Central memory CD4-positive, alpha-beta T cell (primary cell): ENCODE data around the gene RAD50.
A peak's percentile ranks its signal among the peaks of the same experiment; 100 is the strongest.

Experiments
- DNase-seq: peaks from one replicate; pipeline ENCODE4 v3.0.0; 2022

The RAD50 gene

DNA sequence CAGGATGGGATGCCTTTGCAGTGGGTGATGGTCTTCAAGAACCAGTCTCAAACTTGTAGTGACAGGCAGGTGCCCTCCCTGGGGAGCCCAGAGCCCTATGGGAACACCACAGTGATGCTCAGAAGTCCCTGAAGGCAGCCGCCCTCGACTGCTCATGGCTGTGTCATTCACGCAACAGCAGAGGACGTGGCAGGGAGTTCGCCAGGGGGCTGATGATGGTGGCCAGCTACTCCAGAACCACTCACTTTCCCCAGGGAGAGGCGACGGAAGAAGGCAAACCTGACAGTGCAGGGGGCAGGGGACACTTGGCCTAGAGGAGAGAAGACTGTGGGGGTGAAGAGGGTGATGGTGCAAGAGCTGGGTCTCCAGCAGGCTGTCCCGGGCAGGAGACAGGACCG is 105.2 kb downstream of the RAD50 start:
- no peak for DNase-seq

DNA sequence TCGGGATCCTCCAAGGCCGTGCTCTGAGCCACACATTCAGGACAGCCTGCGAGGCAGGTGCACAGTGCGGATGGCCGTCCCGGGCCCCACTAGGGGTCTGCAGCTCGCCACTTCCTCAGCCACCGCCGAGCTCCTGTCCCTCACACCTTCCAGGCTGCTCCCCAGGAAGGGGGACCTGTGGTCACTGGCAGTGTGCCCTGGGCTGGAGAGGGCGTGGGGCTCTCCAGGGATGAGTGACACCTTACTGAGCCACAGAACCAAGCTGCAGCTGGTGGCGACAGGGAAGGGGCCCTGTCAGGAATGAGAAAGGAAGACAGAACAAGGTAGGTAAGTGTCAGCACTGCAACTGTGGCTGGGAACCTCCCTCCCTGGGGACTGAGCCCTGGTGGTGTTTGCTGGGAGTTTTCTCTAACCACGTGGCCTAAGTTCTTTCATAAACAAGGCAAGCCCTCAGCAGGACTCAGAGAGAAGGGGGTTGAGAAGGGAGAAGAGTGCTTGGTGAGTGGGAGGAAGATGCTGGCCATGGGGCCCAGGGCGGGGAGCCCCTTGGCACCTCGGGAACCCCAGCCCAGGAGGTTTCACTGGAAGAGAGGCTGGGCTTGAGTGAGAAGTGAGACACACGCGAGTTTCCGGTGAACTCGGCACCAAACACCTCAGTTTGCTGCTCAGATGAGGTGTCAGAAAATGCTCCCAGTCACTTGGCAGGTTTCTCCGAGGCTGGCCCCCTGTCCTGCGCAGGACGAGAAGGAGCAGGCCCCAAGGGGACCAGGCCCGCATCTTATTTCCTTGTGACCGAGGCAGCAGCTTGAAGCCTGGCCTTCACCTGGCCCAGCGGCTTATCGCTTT is 106.4 kb downstream of the RAD50 start:
- peak; percentile 10 for DNase-seq

GRCh38 chr5:132663771-132664695 is 107.3 kb downstream of the RAD50 start:
- DNase-seq, result no peak

DNA sequence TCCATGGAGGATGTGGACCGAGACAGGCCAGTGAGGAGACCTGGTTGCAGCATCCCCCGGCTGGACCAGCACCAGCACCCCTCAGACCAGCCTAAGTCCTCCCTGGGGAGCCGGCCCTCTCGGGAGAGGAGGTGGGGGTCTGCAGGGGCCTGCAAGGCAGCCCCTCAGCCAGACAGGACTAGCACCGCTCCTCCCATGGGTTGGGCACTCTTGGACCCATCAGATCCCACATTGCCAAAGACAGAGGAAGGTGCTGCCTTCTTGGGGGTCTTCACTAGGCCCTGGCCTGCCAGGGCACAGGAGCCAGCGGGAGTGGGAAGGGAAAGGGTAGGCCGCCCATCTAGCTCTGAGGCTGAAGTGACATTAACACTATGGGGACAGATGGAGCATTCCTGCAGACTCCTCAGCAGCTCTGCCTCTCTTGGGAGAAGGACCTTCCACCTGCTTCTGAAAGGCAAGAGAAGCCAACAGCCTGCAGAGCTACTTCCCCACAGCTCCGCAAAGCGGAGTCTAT is 108.0 kb downstream of the RAD50 start:
- no peak for DNase-seq

- DNase-seq, result no peak
Measured at GRCh38 chr5:132665574-132666080, 108.8 kb downstream of the RAD50 start.

GRCh38 chr5:132666310-132667123 is 109.7 kb downstream of the RAD50 start:
- no peak for DNase-seq

DNA sequence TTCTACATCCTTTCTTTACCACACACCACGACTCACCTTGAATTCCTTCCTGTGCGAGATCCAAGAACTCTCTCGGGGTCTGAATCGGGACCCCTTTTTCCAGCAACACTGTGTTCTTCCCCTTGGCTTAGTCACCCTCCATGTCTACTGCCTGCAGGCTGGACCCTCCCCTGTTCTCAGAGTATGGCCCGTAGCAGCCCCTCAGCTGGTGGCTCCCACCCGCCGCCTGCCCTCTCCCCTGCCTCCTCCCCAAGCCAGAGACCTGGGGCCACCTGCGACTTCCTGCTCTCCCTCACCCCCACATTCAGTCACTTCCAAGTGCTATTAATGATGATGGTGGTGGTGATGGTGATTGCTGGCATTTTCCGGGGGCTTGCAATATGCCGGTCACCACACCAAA is 110.5 kb downstream of the RAD50 start:
- DNase-seq, result no peak

DNA sequence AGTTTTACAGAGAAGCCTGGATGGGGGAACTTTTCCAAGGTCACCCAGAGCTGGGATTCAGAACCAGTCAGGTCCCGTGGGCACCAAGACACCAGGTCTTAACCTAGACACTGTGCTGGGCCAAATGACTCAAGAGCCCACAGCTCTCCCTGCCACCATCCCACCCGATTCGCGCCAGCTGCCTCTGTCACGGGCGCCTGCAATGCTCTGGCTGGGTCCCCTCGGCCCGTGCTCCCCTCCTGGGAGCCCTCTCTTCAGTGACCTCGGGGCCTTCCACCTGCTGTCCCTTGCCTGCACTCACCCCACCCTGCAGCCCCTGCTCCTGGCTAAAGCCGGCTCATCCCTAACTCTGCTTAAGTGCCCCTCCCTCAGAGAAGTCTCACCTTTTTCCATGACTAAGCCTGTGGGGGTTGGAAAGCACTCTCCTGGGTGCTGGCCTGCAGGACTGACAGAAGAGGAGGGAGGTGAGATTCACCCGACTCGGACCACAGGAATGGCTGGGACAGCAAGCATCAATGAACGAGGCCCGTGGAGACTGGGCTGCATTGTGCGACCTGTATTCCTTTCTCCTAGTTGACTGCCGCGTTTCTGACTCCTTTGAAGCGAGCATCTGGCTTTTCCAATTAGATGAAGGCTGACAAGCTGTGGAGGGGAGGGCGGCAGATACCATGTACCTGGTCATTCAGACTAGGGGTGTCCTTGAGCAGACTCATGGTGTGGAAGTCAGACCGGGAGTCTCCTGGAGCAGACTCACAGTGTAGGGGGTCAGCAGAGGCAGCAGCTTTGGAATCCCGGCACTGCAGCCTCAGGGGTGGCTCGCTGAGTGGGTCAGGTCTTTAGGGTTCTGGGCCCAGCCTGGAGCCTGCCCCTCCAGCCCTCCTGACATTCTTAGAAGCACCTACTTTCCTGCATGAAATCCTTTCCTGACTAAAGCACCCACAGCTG is 111.3 kb downstream of the RAD50 start:
- DNase-seq, result no peak

DNA sequence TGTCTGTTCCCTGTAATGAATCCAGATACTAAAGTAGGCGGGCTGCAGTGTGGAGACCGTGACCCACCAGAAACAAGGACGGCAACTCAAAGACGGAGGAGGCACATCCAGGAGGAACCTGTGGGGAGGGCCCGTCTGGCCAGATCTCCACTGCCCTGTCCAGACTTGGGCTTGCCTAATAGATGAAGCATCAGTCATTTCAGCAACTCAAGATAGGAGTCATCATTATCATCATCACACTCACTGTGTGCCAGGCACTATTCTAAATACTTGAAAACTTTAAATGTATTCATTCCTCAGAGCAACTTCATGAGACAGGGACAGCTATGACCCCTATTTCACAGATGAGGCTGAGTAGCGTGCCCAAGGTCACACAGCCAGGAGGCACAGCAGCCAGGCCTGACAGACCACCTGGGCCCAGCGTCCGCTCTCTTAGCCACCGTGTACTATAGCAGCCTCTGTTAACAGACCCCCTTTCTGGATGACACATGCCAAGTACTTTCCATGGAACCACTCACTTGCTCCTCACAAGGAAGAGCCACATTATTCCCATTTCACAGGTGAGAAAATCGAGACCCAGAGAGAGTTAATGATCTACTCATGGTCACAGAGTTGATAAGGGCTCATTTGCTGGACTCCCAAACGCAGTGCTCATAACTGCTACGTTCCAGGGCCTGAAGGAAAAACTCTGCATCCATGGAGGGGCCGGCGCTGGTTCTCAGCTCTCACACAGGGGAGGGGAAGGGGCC is 112.1 kb downstream of the RAD50 start:
- DNase-seq, result no peak

DNA sequence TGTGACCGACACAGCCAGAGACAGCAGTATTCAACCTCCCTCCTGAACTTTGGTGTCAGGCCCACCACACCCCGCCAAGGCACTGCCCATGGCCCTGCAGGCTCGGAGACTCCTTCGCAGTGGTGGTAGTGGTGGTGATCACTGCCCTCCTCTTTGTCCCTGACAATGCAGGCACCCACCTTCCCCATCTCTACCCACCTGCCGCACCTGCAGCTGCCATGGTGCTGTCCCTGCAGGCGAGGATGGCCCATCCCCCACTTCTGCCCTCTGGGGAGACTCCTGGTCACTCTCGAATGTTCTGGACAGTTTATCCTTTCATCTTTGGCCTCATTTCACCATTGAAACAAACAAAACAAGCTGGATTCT is 112.7 kb downstream of the RAD50 start:
- no peak for DNase-seq

DNA sequence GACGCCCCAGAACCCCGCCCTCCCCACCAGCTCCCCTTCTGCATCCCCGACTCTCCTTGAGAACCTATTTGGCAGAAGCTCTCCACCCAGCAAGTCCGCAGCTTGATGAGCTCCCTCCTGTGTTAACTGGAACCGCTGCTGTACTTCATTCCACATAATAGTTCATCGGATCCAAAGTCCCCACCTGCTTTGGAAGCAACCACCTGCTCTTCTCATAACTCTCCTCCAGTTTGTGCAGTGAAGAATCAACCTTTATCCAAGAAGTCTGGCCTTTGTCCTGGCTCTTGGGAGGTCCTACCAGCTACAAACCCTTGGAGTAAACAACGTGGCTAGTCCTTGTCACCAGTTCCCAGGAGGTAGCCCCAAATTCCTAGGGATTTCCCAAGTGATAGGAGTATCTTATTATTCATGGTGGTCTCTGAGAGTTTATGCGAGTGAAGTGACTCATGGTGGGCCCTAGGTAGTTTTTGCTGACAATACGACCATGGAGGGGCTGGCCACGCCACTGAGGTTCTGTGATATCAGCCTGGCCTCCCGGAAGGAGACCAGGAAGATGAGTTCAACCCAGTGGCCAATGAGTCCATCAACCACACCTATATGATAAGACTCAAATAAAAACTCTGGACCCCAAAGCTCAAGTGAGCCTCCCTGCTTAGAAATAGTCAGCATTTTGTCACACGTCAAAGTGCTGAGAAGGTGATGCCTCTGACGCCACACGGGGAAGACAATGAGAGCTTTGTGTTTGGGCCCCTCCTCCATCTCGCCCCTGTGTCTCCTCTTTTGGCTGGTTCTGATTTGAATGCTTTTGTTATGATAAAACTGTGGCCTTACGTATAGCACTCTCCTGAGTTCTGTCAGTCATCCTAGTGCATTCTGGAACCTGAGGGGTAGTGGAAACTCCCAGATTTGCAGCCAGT is 113.4 kb downstream of the RAD50 start:
- DNase-seq, result no peak

DNA sequence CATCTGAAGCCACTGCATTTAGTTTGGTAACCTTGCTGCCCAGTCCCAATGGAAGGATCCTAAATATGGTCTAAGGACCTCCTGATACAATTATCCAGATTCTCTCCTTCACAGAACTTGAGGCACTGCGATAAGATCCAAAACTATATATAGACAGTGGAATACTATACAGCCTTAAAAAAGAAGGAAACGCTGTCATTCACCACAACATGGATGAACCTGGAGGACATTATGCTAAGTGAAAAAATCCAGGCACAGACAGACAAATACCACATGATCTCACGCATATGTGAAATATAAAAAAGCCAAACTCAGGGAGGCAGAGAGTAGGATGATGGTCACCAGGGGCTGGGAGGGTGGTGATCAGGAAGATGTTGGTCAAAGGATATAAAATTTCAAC is 114.2 kb downstream of the RAD50 start:
- DNase-seq, result no peak

DNA sequence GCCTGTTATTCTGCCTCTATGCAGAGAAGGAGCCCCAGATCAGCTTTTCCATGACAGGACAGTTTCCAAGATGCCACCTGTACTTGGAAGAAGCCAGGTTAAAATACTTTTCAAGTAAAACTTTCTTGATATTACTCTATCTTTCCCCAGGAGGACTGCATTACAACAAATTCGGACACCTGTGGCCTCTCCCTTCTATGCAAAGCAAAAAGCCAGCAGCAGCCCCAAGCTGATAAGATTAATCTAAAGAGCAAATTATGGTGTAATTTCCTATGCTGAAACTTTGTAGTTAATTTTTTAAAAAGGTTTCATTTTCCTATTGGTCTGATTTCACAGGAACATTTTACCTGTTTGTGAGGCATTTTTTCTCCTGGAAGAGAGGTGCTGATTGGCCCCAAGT is 116.7 kb downstream of the RAD50 start:
- no peak for DNase-seq

GRCh38 chr5:132673939-132674630 is 117.3 kb downstream of the RAD50 start, which contains the start of gene IL4:
IL4 (plus strand) TSS chr5:132673989; CDS start chr5:132674051, 62 bp downstream.
- no peak for DNase-seq

DNA sequence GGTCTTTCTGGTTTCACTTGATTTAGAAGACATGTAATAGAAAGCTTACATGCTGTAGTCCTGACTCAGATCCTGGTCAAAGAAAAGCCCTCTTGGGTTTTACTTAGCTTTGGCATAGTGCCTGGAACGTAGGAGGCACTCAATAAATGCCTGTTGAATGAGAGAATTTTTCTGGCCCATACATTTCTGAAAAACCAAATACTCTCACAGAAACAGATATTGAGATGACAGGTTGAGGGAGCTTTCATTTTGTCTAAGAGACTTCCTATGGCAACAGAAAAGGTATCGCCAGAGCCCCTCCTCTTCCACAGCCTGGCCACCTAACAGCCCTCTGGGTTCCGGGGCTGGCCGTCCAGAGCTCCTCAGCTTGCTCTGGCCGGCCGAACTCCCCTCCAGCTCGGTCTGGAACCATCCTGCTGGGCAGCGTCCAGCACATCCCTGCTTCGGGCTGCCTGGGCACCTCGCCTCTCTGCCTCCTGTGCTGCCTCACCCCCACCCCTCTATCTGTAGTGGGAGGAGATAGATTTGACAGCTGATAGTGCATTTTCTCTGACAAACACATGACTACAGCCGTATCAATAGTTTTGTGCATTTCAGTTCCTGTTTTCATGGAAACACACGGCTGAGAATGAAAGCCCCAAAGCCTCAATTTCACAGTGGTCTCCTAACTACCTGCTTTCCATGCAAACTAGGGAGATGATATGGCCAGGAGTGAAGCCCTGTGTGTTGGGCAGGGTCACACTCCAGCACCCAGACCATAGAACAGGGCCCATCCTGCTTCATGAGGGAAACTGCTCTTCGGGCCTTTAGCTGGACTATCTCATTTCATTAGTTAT is 118.1 kb downstream of the RAD50 start:
- DNase-seq, result no peak

DNA sequence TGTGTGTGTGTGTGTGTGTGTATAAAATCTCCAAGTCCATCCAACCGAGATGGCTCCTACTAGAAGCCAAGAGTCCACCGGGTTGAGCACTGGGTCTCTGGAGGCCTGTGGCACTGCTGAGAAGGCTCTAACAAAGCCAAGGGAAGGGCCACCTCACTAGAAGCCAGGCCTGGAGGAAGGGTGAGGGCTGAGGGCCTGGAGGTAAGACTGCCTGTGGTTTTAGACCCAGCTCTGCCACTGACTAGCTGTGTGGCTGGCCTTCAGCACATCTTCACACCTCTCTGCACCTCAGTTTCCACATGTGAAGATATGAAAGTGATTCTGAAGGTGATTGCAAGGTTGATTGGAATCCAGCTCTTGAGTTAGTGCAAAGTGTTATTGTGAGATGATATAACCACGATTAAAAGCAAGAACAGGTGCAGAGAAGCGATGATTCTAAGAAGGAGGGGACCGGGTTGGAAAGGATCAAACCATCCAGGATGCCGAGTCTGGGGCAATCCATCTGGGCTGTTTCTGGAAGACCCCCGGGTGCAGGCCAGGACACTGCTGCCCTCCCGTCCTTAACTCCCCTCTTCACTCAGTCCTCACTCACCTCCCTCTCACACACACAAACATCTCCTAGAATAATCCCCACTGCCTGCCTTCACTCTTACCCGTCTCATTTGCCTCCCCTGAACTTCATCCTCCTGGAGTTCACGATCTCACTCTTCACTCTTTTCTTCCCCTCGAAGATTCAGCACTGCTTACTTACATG is 119.3 kb downstream of the RAD50 start:
- DNase-seq, result no peak

DNA sequence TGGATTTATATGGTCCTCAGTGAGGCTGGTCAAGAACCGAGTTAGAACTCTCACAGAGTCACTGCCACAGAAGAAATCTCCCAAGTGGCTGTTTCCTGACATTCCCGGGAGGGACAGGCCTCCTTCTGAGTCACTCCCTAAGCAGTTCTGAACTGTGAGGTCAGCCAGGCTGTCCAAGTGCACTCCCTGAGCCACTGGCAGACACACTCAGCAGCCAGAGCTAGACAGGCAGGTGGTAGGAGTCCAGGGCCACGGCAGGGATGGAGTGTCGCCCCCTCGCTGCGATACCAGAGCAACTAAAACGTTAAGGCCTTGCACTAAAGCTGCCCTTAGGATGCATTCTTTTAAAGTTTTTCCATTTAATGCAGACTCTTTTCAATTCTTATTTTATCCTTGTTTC is 120.4 kb downstream of the RAD50 start:
- no peak for DNase-seq
